Left ventricle myocardium inferior (tissue), 1 donor: ENCODE data around the gene ETAA1. TPM values are rescaled to one million over a fixed set of nuclear protein-coding genes. Genes with fewer than 3 reads are reported as not detected.

Experiments used
- DNase-seq: peaks from one replicate; pipeline ENCODE4 v3.0.0-alpha.2; 2020
- H3K27ac ChIP-seq: fragments of 200-600 bp; replicated peaks from 2 replicates; pipeline ENCODE4 v1.8.0; 2021
- H3K27me3 ChIP-seq: fragments of 200-600 bp; 2 replicates; pipeline ENCODE4 v1.8.0; 2021; ENCODE audit warnings: low read depth
- H3K36me3 ChIP-seq: fragments of 200-600 bp; 2 replicates; pipeline ENCODE4 v1.8.0; 2021
- H3K4me1 ChIP-seq: fragments of 200-600 bp; 2 replicates; pipeline ENCODE4 v1.8.0; 2021
- H3K4me3 ChIP-seq: fragments of 200-600 bp; 2 replicates; pipeline ENCODE4 v1.8.0; 2021; ENCODE audit warnings: mild to moderate bottlenecking, moderate library complexity
- H3K9me3 ChIP-seq: fragments of 200-600 bp; replicated peaks from 2 replicates; pipeline ENCODE4 v1.8.0; 2021
- intact Hi-C: fragments of 100-400 bp; cut with micrococcal nuclease; formaldehyde crosslinking; loops from one replicate; pipeline ENCODE4 v1.11.0; 2022
- total RNA-seq: library from RNA; stranded (reverse); fragmentation: NEBNext Ultra II Directional; extraction: Animal tissue kit (Norgen Biotek cat#: 25700); gene quantifications from one replicate; pipeline ENCODE4 v1.2.1, GENCODE V29; 2021
- TF ChIP-seq, protein P1 (sequence below): fragments of 200-600 bp; IDR thresholded peaks from 2 replicates; pipeline ENCODE4 v1.8.0; 2021; ENCODE audit warnings: antibody characterized with exemption, mild to moderate bottlenecking, borderline replicate concordance
- donor health status: DM: no; HTN: yes; CAD: no; lungs with severe emphysema.

Gene ETAA1
- total RNA-seq, 1 donor from 2014 or later = 4.3 TPM

DNA sequence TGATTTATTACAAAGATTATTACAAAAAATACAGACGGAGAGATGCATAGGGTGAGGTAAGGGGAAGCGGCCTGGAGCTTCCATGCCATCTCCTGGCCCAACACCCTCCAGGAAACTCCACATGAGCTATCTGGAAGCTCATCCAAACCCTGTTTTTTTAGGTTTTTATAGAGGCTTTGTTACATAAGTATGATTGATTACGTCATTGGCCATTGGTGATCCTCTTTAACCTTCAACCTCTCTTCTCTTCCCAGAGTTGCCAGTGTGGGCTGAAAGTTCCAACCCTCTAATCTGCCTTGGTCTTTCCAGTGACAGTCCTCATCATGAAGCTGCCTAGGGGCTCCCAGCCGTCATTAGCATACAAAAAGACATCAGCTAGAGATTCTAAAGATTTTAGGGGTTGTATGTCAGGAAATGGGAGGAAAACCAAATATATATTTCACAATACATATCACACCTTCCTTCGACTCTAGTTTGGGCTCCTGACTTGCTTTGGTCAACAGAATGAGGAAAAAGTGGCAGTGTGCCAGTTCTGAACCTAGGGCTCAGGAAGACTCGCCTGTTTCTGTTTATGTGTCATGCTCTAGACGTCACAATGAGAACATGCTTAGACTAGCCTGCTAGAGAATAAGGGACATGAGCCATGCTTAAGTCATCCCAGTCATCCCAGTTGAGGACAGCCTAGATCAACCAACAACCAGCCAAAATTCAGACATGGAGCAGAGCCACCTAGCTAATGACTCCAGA, 54.1 kb downstream of the ETAA1 start:
- no peak overlapping the region for H3K27ac ChIP-seq
- H3K27me3 ChIP-seq = no peaks in the 10 kb centered on the region
- no peak overlapping the region for H3K4me3 ChIP-seq
- TF ChIP-seq, protein P1, sequence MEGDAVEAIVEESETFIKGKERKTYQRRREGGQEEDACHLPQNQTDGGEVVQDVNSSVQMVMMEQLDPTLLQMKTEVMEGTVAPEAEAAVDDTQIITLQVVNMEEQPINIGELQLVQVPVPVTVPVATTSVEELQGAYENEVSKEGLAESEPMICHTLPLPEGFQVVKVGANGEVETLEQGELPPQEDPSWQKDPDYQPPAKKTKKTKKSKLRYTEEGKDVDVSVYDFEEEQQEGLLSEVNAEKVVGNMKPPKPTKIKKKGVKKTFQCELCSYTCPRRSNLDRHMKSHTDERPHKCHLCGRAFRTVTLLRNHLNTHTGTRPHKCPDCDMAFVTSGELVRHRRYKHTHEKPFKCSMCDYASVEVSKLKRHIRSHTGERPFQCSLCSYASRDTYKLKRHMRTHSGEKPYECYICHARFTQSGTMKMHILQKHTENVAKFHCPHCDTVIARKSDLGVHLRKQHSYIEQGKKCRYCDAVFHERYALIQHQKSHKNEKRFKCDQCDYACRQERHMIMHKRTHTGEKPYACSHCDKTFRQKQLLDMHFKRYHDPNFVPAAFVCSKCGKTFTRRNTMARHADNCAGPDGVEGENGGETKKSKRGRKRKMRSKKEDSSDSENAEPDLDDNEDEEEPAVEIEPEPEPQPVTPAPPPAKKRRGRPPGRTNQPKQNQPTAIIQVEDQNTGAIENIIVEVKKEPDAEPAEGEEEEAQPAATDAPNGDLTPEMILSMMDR = no peak
- no peaks in the 10 kb centered on the region for H3K9me3 ChIP-seq
- intact Hi-C loops = no loop called here
- DNase-seq = no peak
- H3K4me1 ChIP-seq = peaks cover 4% of the 10 kb centered on the region
- no peaks in the 10 kb centered on the region for H3K36me3 ChIP-seq

DNA sequence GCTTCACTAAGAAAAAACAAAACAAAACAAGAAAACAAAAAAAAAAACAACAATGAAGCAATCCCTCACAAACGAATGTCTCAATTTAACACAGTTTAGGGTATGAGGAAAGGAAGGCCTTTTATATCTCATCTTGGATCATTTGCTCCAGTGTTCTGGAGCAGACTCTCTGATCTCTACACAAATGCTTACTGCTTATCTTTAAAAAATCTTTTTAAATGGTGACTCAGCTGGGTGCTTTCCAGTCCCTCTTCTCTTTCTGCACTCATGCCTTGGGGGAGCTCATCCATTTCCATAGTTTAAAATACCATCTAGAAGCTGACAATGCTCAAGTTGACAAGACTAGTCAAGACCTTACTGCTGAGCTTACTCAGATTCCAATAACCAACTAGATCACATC, 56.2 kb downstream of the ETAA1 start:
- TF ChIP-seq, protein P1 = no peak
- Histone ChIP-seq H3K27me3 (no peaks in the 10 kb centered on the region), H3K9me3 (no peaks in the 10 kb centered on the region), H3K4me1 (no peaks in the 10 kb centered on the region), H3K27ac (no peak overlapping the region), H3K4me3 (no peak overlapping the region), H3K36me3 (no peaks in the 10 kb centered on the region)
- DNase-seq = no peak
- intact Hi-C loops = no loop called here

DNA sequence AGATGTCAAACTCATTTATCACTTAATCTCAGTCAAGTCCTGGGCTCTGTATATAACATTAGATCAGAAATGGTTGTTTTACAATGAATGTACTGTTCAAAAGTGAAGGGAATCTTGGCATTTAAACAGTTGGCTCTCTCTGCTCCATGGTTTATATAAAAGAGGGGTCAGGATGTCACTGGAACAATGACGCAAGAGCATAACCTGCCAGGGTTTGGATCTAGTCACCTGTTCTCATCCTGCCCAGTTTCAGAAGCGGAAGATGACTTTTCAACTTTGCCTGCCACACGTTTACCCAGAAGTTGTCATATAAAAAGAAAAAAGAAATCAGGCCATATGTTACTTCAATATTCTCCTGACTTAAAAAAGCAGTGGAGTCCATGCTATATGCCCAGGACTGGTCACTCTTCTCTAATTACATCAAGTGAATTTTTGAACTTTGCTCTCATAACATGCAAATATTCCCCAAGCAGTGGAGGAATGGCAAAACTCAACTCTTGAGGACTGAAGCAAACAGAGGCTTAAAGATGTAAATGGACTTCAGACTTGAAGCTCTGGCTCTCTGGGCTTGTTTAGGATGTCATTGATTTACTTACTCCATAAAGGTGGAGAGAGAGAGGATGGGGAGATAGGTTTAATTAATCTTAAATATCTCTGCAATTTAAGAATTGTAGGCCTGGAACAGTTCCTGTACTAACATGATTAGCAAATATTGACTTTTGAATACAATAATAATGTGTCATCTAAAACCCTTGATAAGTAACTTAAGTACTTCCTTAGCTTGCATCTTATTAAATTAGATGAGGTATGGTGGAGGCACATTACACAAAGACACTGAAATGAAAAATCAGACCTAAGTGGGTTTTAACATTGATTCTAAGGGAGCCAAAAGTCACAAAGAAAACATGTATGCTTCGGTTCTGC, 58.3 kb downstream of the ETAA1 start:
- no peak for DNase-seq
- intact Hi-C loops = no loop called here
- Histone ChIP-seq H3K4me3 (no peak overlapping the region), H3K27ac (no peak overlapping the region), H3K27me3 (no peaks in the 10 kb centered on the region), H3K9me3 (no peaks in the 10 kb centered on the region), H3K4me1 (no peaks in the 10 kb centered on the region), H3K36me3 (no peaks in the 10 kb centered on the region)
- TF ChIP-seq, protein P1 = no peak

DNA sequence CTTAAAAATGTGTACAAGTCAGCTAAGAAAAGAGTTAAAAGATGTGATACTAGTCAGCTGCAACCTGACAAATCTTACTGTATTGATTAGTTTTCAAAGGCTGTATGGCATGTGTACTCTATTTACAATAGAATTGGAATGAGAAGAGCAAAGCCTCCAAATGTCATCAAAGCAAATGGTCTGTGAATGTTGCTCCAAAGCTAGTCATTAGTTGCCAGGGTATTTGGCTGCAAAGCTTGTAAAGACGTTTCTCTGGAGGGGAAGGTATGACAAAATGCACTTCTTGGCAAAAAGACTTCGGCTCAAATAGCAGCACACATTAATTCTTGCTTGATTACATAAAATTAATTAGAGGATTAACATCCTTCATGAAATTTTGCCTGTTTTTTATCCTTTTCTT, 59.3 kb downstream of the ETAA1 start:
- no peaks in the 10 kb centered on the region for H3K9me3 ChIP-seq

DNA sequence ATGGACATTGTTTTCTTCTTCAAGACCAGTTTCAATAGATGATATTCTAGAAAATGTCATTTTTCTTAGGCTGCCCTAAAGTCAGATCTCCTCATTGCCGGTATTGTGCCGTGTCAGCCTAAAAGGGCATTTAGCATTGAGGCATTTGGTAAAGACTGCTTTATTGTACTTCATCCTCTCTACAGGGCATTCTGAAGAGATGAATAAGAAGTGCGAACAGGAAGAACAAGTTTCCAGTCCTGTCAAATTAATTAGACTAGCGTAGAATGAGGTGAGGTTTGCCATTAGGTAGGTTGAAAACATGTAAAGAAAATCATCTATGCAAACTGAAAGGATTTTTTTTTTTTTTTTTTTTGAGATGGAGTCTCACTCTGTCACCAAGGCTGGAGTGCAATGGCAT, 60.6 kb downstream of the ETAA1 start:
- DNase-seq = no peak
- H3K27me3 ChIP-seq = no peaks in the 10 kb centered on the region
- H3K4me3 ChIP-seq = no peak overlapping the region
- TF ChIP-seq, protein P1 = no peak
- no peaks in the 10 kb centered on the region for H3K9me3 ChIP-seq
- H3K27ac ChIP-seq = no peak overlapping the region
- no peaks in the 10 kb centered on the region for H3K4me1 ChIP-seq
- H3K36me3 ChIP-seq = no peaks in the 10 kb centered on the region
- intact Hi-C loops = no loop called here

More for the DNA sequence above, 59.3 kb downstream of the ETAA1 start:
- intact Hi-C loops = no loop called here
- Histone ChIP-seq H3K4me1 (no peaks in the 10 kb centered on the region), H3K27ac (no peak overlapping the region), H3K36me3 (no peaks in the 10 kb centered on the region), H3K4me3 (no peak overlapping the region), H3K27me3 (no peaks in the 10 kb centered on the region)
- TF ChIP-seq, protein P1 = no peak
- no peak for DNase-seq
